SK-N-SH treated with all-trans-retinoic acid at 6 μM for 48 hours (cell line): Measurements from ENCODE around the gene GPS2.

Experiments used
- ATAC-seq: fragments of 200-7000 bp; cut with Tn5 transposase; 3 replicates; pipeline ENCODE4 v1.9.1; 2020; ENCODE audit warnings: mild to moderate bottlenecking, moderate library complexity
- ARNTL ChIP-seq: fragments of 450-650 bp; formaldehyde crosslinking; IDR thresholded peaks from 2 replicates; pipeline ENCODE4 v1.5.0; 2020; ENCODE audit warnings: low read depth, mild to moderate bottlenecking, moderate library complexity, borderline replicate concordance
- BACH2 ChIP-seq: fragments of 250-450 bp; sonication (Bioruptor Pico); IDR thresholded peaks from 2 replicates; pipeline ENCODE4 v1.9.0; 2021; ENCODE audit warnings: mild to moderate bottlenecking, borderline replicate concordance
- CSDC2 ChIP-seq: fragments of 250-450 bp; sonication (Bioruptor Pico); IDR thresholded peaks from 2 replicates; pipeline ENCODE4 v1.5.0; 2020; ENCODE audit warnings: mild to moderate bottlenecking, moderate library complexity
- CSRNP3 ChIP-seq: fragments of 250-450 bp; sonication (Bioruptor Pico); IDR thresholded peaks from 2 replicates; pipeline ENCODE4 v1.5.1; 2021; ENCODE audit warnings: mild to moderate bottlenecking, moderate library complexity
- ESRRG ChIP-seq: fragments of 250-450 bp; sonication (Bioruptor Pico); IDR thresholded peaks from 2 replicates; pipeline ENCODE4 v1.6.1; 2021; ENCODE audit warnings: mild to moderate bottlenecking
- GLIS3 ChIP-seq: fragments of 250-450 bp; sonication (Bioruptor Pico); IDR thresholded peaks from 2 replicates; pipeline ENCODE4 v1.5.0; 2020; ENCODE audit warnings: mild to moderate bottlenecking, moderate library complexity
- ISL1 ChIP-seq: fragments of 250-450 bp; sonication (Bioruptor Pico); IDR thresholded peaks from 2 replicates; pipeline ENCODE4 v2.1.2; 2022; ENCODE audit warnings: mild to moderate bottlenecking, moderate library complexity
- OSR1 ChIP-seq: fragments of 250-450 bp; sonication (Bioruptor Pico); IDR thresholded peaks from 2 replicates; pipeline ENCODE4 v1.8.0; 2022; ENCODE audit warnings: moderate library complexity, mild to moderate bottlenecking, inconsistent platforms
- PATZ1 ChIP-seq: fragments of 250-450 bp; sonication (Bioruptor Pico); IDR thresholded peaks from 2 replicates; pipeline ENCODE4 v1.8.0; 2020; ENCODE audit warnings: mild to moderate bottlenecking, moderate library complexity, borderline replicate concordance
- PPARA ChIP-seq: fragments of 250-450 bp; sonication (Bioruptor Pico); IDR thresholded peaks from 2 replicates; pipeline ENCODE4 v1.5.0; 2020; ENCODE audit warnings: mild to moderate bottlenecking, borderline replicate concordance
- RARB ChIP-seq: fragments of 250-450 bp; sonication (Bioruptor Pico); IDR thresholded peaks from 2 replicates; pipeline ENCODE4 v1.8.0; 2021; ENCODE audit warnings: mild to moderate bottlenecking, moderate library complexity
- SNAI2 ChIP-seq: fragments of 250-450 bp; sonication (Bioruptor Pico); IDR thresholded peaks from 2 replicates; pipeline ENCODE4 v1.5.0; 2020; ENCODE audit warnings: mild to moderate bottlenecking, moderate library complexity
- TCF4 ChIP-seq: fragments of 250-450 bp; sonication (Bioruptor Pico); IDR thresholded peaks from 2 replicates; pipeline ENCODE4 v1.8.0; 2021; ENCODE audit warnings: mild to moderate bottlenecking, moderate library complexity, borderline replicate concordance
- TOX ChIP-seq: fragments of 250-450 bp; sonication (Bioruptor Pico); IDR thresholded peaks from 2 replicates; pipeline ENCODE4 v1.8.0; 2021; ENCODE audit warnings: mild to moderate bottlenecking, moderate library complexity, borderline replicate concordance
- ZC3H10 ChIP-seq: fragments of 250-450 bp; sonication (Bioruptor Pico); IDR thresholded peaks from 2 replicates; pipeline ENCODE4 v1.5.1; 2021; ENCODE audit warnings: mild to moderate bottlenecking, moderate library complexity
- ZFP30 ChIP-seq: fragments of 450-650 bp; formaldehyde crosslinking; IDR thresholded peaks from 2 replicates; pipeline ENCODE4 v1.5.0; 2022; ENCODE audit warnings: mild to moderate bottlenecking, moderate library complexity
- ZNF565 ChIP-seq: fragments of 450-650 bp; formaldehyde crosslinking; conservative IDR thresholded peaks from 2 replicates; pipeline ENCODE4 v1.5.0; 2020; ENCODE audit warnings: low read depth, mild to moderate bottlenecking, moderate library complexity
- ZNF70 ChIP-seq: fragments of 450-650 bp; formaldehyde crosslinking; IDR thresholded peaks from 2 replicates; pipeline ENCODE4 v1.5.0; 2020; ENCODE audit warnings: mild to moderate bottlenecking, moderate library complexity
- ZNF8 ChIP-seq: fragments of 450-650 bp; formaldehyde crosslinking; IDR thresholded peaks from 2 replicates; pipeline ENCODE4 v1.5.0; 2020; ENCODE audit warnings: mild to moderate bottlenecking, moderate library complexity
- TF ChIP-seq, protein P1 (sequence below): fragments of 250-450 bp; sonication (Bioruptor Pico); IDR thresholded peaks from 2 replicates; pipeline ENCODE4 v1.8.0; 2021; ENCODE audit warnings: low read depth, mild to moderate bottlenecking, moderate library complexity, borderline replicate concordance
- TF ChIP-seq, protein P2 (sequence below): fragments of 250-450 bp; sonication (Bioruptor Pico); IDR thresholded peaks from 2 replicates; pipeline ENCODE4 v1.5.0; 2020; ENCODE audit warnings: mild to moderate bottlenecking, moderate library complexity
- TF ChIP-seq, protein P3 (sequence below): fragments of 250-450 bp; sonication (Bioruptor Pico); IDR thresholded peaks from 2 replicates; pipeline ENCODE4 v1.5.1; 2020; ENCODE audit warnings: low read depth, mild to moderate bottlenecking, moderate library complexity

Gene GPS2

DNA sequence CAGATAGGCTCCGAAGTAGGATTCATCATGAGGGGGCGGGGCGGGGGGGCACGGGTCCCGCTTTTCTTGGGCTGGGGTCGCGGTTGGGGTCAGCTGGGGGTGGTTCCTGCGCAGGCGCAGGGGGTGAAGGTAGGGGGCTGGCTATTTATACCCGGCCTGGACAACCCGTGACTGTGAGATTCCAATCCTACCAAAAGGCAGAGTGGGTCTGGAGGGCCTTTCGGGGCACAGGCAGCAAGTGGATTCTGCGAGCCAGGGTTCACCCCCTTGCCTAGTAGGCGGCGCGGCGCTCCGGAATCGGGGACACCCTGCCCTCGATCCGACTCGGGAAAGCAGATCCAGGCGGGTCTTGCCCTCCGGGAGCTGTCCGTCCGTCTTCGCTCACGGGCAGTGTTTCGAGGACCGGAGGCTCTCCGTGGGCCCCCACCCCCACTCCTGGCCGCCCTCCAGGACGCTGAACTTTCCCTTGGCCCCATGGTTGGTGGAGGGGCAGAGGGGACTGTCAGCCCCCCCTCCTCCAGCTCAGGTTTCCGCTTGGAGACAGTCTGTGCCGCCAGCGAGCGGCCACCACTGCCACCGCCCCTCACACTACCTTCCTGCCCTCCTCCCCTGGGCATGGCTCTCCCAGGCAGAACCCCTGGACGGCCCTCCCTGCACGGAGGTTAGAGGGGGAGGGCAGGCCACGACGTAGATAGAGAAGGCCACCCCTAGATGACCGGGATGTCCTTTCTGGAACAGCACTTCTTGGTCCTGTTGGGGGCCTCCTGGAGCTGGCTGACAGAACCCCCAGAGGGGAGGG is 33.0 kb downstream of the GPS2 start:
- TF ChIP-seq ESRRG (CRISPR knock-in tag) (no peak), ZFP30 (CRISPR knock-in tag) (no peak), PPARA (CRISPR knock-in tag) (no peak), CSRNP3 (CRISPR knock-in tag) (no peak), CSDC2 (CRISPR knock-in tag) (no peak), ISL1 (CRISPR knock-in tag) (no peak), OSR1 (no peak), TCF4 (CRISPR knock-in tag) (no peak), TOX (no peak), PATZ1 (no peak), ZNF8 (CRISPR knock-in tag) (no peak), ZNF70 (CRISPR knock-in tag) (no peak), ZNF565 (CRISPR knock-in tag) (no peak), ARNTL (CRISPR knock-in tag) (no peak), ZC3H10 (no peak), GLIS3 (CRISPR knock-in tag) (no peak)
- TF ChIP-seq, protein P1, sequence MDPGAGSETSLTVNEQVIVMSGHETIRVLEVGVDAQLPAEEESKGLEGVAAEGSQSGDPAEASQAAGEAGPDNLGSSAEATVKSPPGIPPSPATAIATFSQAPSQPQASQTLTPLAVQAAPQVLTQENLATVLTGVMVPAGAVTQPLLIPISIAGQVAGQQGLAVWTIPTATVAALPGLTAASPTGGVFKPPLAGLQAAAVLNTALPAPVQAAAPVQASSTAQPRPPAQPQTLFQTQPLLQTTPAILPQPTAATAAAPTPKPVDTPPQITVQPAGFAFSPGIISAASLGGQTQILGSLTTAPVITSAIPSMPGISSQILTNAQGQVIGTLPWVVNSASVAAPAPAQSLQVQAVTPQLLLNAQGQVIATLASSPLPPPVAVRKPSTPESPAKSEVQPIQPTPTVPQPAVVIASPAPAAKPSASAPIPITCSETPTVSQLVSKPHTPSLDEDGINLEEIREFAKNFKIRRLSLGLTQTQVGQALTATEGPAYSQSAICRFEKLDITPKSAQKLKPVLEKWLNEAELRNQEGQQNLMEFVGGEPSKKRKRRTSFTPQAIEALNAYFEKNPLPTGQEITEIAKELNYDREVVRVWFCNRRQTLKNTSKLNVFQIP (CRISPR knock-in tag), result no peak
- TF ChIP-seq, protein P2, sequence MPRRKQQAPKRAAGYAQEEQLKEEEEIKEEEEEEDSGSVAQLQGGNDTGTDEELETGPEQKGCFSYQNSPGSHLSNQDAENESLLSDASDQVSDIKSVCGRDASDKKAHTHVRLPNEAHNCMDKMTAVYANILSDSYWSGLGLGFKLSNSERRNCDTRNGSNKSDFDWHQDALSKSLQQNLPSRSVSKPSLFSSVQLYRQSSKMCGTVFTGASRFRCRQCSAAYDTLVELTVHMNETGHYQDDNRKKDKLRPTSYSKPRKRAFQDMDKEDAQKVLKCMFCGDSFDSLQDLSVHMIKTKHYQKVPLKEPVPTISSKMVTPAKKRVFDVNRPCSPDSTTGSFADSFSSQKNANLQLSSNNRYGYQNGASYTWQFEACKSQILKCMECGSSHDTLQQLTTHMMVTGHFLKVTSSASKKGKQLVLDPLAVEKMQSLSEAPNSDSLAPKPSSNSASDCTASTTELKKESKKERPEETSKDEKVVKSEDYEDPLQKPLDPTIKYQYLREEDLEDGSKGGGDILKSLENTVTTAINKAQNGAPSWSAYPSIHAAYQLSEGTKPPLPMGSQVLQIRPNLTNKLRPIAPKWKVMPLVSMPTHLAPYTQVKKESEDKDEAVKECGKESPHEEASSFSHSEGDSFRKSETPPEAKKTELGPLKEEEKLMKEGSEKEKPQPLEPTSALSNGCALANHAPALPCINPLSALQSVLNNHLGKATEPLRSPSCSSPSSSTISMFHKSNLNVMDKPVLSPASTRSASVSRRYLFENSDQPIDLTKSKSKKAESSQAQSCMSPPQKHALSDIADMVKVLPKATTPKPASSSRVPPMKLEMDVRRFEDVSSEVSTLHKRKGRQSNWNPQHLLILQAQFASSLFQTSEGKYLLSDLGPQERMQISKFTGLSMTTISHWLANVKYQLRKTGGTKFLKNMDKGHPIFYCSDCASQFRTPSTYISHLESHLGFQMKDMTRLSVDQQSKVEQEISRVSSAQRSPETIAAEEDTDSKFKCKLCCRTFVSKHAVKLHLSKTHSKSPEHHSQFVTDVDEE (CRISPR knock-in tag), result no peak
- no peak for ATAC-seq

DNA sequence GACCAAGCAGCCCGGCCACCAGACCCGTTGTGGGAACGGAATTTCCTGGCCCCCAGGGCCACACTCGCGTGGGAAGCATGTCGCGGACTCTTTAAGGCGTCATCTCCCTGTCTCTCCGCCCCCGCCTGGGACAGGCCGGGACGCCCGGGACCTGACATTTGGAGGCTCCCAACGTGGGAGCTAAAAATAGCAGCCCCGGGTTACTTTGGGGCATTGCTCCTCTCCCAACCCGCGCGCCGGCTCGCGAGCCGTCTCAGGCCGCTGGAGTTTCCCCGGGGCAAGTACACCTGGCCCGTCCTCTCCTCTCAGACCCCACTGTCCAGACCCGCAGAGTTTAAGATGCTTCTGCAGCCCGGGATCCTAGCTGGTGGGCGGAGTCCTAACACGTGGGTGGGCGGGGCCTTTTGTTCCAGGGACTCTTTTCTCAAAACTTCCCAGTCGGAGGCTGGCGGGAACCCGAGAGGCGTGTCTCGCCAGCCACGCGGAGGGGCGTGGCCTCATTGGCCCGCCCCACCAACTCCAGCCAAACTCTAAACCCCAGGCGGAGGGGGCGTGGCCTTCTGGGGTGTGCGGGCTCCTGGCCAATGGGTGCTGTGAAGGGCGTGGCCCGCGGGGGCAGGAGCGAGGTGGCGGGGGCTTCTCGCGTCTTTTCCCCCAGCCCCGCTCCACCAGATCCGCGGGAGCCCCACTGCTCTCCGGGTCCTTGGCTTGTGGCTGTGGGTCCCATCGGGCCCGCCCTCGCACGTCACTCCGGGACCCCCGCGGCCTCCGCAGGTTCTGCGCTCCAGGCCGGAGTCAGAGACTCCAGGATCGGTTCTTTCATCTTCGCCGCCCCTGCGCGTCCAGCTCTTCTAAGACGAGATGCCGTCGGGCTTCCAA is 33.8 kb downstream of the GPS2 start, which contains the start of gene SLC2A4:
TSS of gene SLC2A4 (plus strand) at position 645 of the 879 bp plus-strand sequence. CDS start at position 862, 217 bp downstream.
- peak; percentile 76 for ATAC-seq
- TF ChIP-seq ZC3H10 (no peak), PPARA (CRISPR knock-in tag) (no peak), BACH2 (CRISPR knock-in tag) (no peak), SNAI2 (CRISPR knock-in tag) (no peak), ARNTL (CRISPR knock-in tag) (no peak), CSDC2 (CRISPR knock-in tag) (no peak), PATZ1 (no peak), GLIS3 (CRISPR knock-in tag) (no peak), ZNF70 (CRISPR knock-in tag) (no peak), ZFP30 (CRISPR knock-in tag) (no peak), ESRRG (CRISPR knock-in tag) (no peak), RARB (no peak)
- TF ChIP-seq, protein P3, sequence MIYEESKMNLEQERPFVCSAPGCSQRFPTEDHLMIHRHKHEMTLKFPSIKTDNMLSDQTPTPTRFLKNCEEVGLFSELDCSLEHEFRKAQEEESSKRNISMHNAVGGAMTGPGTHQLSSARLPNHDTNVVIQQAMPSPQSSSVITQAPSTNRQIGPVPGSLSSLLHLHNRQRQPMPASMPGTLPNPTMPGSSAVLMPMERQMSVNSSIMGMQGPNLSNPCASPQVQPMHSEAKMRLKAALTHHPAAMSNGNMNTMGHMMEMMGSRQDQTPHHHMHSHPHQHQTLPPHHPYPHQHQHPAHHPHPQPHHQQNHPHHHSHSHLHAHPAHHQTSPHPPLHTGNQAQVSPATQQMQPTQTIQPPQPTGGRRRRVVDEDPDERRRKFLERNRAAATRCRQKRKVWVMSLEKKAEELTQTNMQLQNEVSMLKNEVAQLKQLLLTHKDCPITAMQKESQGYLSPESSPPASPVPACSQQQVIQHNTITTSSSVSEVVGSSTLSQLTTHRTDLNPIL, result no peak
- TF ChIP-seq, protein P2 (CRISPR knock-in tag), result no peak
